ENCODE measurements around the gene BTNL9.

DNA sequence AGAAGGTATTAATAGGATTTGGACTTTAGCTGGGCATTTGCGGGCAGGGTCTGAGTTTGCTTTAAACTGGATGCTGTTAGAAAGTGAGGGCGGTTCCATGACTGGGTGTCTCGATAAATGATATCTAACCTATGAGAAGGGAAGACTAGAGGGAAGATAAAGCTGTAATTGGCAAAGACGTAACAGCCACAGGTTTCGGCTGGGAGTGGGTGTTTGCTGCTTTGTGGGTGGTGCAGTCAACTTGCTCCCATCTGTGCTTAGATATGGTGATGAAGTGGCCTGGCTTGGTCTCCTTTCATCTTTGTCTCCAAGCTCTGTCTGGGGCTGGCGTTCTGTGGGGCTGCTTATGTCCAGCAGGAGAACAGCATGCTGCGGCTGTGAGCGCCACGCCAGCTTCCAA is 67.6 kb downstream of the BTNL9 start:
- TF ChIP-seq, protein P1, sequence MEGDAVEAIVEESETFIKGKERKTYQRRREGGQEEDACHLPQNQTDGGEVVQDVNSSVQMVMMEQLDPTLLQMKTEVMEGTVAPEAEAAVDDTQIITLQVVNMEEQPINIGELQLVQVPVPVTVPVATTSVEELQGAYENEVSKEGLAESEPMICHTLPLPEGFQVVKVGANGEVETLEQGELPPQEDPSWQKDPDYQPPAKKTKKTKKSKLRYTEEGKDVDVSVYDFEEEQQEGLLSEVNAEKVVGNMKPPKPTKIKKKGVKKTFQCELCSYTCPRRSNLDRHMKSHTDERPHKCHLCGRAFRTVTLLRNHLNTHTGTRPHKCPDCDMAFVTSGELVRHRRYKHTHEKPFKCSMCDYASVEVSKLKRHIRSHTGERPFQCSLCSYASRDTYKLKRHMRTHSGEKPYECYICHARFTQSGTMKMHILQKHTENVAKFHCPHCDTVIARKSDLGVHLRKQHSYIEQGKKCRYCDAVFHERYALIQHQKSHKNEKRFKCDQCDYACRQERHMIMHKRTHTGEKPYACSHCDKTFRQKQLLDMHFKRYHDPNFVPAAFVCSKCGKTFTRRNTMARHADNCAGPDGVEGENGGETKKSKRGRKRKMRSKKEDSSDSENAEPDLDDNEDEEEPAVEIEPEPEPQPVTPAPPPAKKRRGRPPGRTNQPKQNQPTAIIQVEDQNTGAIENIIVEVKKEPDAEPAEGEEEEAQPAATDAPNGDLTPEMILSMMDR (IDR thresholded peaks at IDR 0.05) = no peak
- no peak for TF ChIP-seq EZH2 (IDR thresholded peaks at IDR 0.05)
- TF ChIP-seq EZH2phosphoT487 (IDR thresholded peaks at IDR 0.05) = no peak
